HUES6 (cell line): Measurements from ENCODE around the gene PHLDA1.
A peak's percentile ranks its signal among the peaks of the same experiment; 100 is the strongest.
"Not testable (repeated sequence)": the region's sequence is repeated elsewhere in the genome, so short reads cannot be mapped to it uniquely, and the experiment has no call there.

Experiments
- H3K27ac ChIP-seq: 2 replicates; pipeline ENCODE4 v1.7.0; 2013; ENCODE audit warnings: low read depth, mild to moderate bottlenecking, low read length, inconsistent platforms
- H3K27me3 ChIP-seq: 2 replicates; pipeline ENCODE4 v1.6.1; 2013; ENCODE audit warnings: low read length; ENCODE audit not compliant: control insufficient read depth, insufficient read depth
- H3K36me3 ChIP-seq: 2 replicates; pipeline ENCODE4 v1.6.1; 2013; ENCODE audit warnings: low read length; ENCODE audit not compliant: control insufficient read depth, insufficient read depth
- H3K4me1 ChIP-seq: 2 replicates; pipeline ENCODE4 v1.6.1; 2013; ENCODE audit warnings: low read length; ENCODE audit not compliant: control insufficient read depth, insufficient read depth
- H3K4me3 ChIP-seq: 2 replicates; pipeline ENCODE4 v1.5.1; 2013; ENCODE audit warnings: low read depth, low read length
- H3K9ac ChIP-seq: one replicate; pipeline ENCODE4 v1.6.1; 2013; ENCODE audit warnings: mild to moderate bottlenecking, low read length
- H3K9me3 ChIP-seq: 2 replicates; pipeline ENCODE4 v1.6.1; 2013; ENCODE audit warnings: low read depth, low read length; ENCODE audit not compliant: control insufficient read depth, insufficient read depth

The PHLDA1 gene

GRCh38 chr12:75997658-75998057, 33.9 kb downstream of the PHLDA1 start:
- no peaks in the 10 kb centered on the region for H3K36me3 ChIP-seq
- H3K9me3 ChIP-seq = no peaks in the 10 kb centered on the region
- H3K27ac ChIP-seq = no peak overlapping the region
- H3K27me3 ChIP-seq = no peaks in the 10 kb centered on the region
- peaks cover 12% of the 10 kb centered on the region for H3K4me1 ChIP-seq
- no peak overlapping the region for H3K9ac ChIP-seq
- H3K4me3 ChIP-seq = no peak overlapping the region

GRCh38 chr12:75996861-75997447, 34.6 kb downstream of the PHLDA1 start:
- no peaks in the 10 kb centered on the region for H3K27me3 ChIP-seq
- H3K9ac ChIP-seq = no peak overlapping the region
- no peaks in the 10 kb centered on the region for H3K36me3 ChIP-seq
- H3K4me1 ChIP-seq = peaks cover 12% of the 10 kb centered on the region
- H3K9me3 ChIP-seq = no peaks in the 10 kb centered on the region
- no peak overlapping the region for H3K27ac ChIP-seq
- H3K4me3 ChIP-seq = no peak overlapping the region

- H3K27ac ChIP-seq = no peak overlapping the region
- no peak overlapping the region for H3K9ac ChIP-seq
- peaks cover 14% of the 10 kb centered on the region for H3K4me1 ChIP-seq
- no peak overlapping the region for H3K4me3 ChIP-seq
- H3K27me3 ChIP-seq = no peaks in the 10 kb centered on the region
- no peaks in the 10 kb centered on the region for H3K9me3 ChIP-seq
- no peaks in the 10 kb centered on the region for H3K36me3 ChIP-seq
Observed at GRCh38 chr12:75995691-75996090, 35.9 kb downstream of the PHLDA1 start.

- Histone ChIP-seq H3K4me3 (no peak overlapping the region), H3K27ac (no peak overlapping the region)
Observed at GRCh38 chr12:75994069-75994740, 37.4 kb downstream of the PHLDA1 start.

GRCh38 chr12:75991753-75992152, 39.8 kb downstream of the PHLDA1 start:
- peaks cover 14% of the 10 kb centered on the region for H3K4me1 ChIP-seq
- no peak overlapping the region for H3K9ac ChIP-seq
- no peak overlapping the region for H3K4me3 ChIP-seq
- no peak overlapping the region for H3K27ac ChIP-seq
- peaks cover 5% of the 10 kb centered on the region; the same call in 1 of the 2 replicates for H3K9me3 ChIP-seq
- H3K27me3 ChIP-seq = no peaks in the 10 kb centered on the region
- no peaks in the 10 kb centered on the region for H3K36me3 ChIP-seq

More at GRCh38 chr12:75994069-75994740, 37.4 kb downstream of the PHLDA1 start:
- no peak overlapping the region for H3K9ac ChIP-seq
- H3K4me1 ChIP-seq = peaks cover 14% of the 10 kb centered on the region
- H3K9me3 ChIP-seq = no peaks in the 10 kb centered on the region
- H3K36me3 ChIP-seq = no peaks in the 10 kb centered on the region
- no peaks in the 10 kb centered on the region for H3K27me3 ChIP-seq

GRCh38 chr12:75990189-75990912, 41.2 kb downstream of the PHLDA1 start:
- no peaks in the 10 kb centered on the region for H3K36me3 ChIP-seq
- H3K9ac ChIP-seq = no peak overlapping the region
- H3K4me3 ChIP-seq = no peak overlapping the region
- H3K27me3 ChIP-seq = no peaks in the 10 kb centered on the region
- no peak overlapping the region for H3K27ac ChIP-seq
- peaks cover 20% of the 10 kb centered on the region for H3K4me1 ChIP-seq
- H3K9me3 ChIP-seq = peaks cover 5% of the 10 kb centered on the region; the same call in 1 of the 2 replicates

GRCh38 chr12:75987709-75988108, 43.9 kb downstream of the PHLDA1 start:
- H3K27ac ChIP-seq, H3K4me3 ChIP-seq, H3K9me3 ChIP-seq, H3K27me3 ChIP-seq, H3K9ac ChIP-seq, H3K36me3 ChIP-seq: not testable (repeated sequence)
- peaks cover 17% of the 10 kb centered on the region for H3K4me1 ChIP-seq

- H3K27ac ChIP-seq = no peak overlapping the region
- no peak overlapping the region for H3K4me3 ChIP-seq
Observed at GRCh38 chr12:75986001-75986746, 45.4 kb downstream of the PHLDA1 start.

GRCh38 chr12:75985566-75985965, 46.0 kb downstream of the PHLDA1 start:
- peak overlapping the region; percentile 16 for H3K9ac ChIP-seq
- no peaks in the 10 kb centered on the region for H3K27me3 ChIP-seq
- no peak overlapping the region for H3K4me3 ChIP-seq
- no peak overlapping the region for H3K27ac ChIP-seq
- H3K9me3 ChIP-seq = peaks cover 5% of the 10 kb centered on the region; the same call in 1 of the 2 replicates
- H3K36me3 ChIP-seq = no peaks in the 10 kb centered on the region
- peaks cover 15% of the 10 kb centered on the region for H3K4me1 ChIP-seq

More at GRCh38 chr12:75986001-75986746, 45.4 kb downstream of the PHLDA1 start:
- Histone ChIP-seq H3K9ac (peak overlapping the region; percentile 16), H3K27me3 (no peaks in the 10 kb centered on the region), H3K9me3 (peaks cover 5% of the 10 kb centered on the region; the same call in 1 of the 2 replicates), H3K4me1 (peaks cover 15% of the 10 kb centered on the region), H3K36me3 (no peaks in the 10 kb centered on the region)

GRCh38 chr12:75984577-75985182, 46.9 kb downstream of the PHLDA1 start:
- no peaks in the 10 kb centered on the region for H3K27me3 ChIP-seq
- H3K9me3 ChIP-seq = peaks cover 5% of the 10 kb centered on the region; the same call in 1 of the 2 replicates
- peaks cover 15% of the 10 kb centered on the region for H3K4me1 ChIP-seq
- no peaks in the 10 kb centered on the region for H3K36me3 ChIP-seq
- no peak overlapping the region for H3K27ac ChIP-seq
- no peak overlapping the region for H3K9ac ChIP-seq
- no peak overlapping the region for H3K4me3 ChIP-seq
